ENCODE measurements around the gene GNG7.

GRCh38 chr19:2507109-2507508 is 195.4 kb downstream of the GNG7 start:
- TF ChIP-seq EZH2phosphoT487 (IDR thresholded peaks at IDR 0.05; ENCODE audit: insufficient read depth, low read depth) (no peak), EZH2 (IDR thresholded peaks at IDR 0.05; ENCODE audit: insufficient read depth, poor library complexity, severe bottlenecking) (no peak)
